Endothelial cell of umbilical vein (primary cell): ENCODE data around the gene CELSR1. TPM values are rescaled to one million over a fixed set of nuclear protein-coding genes. Genes with fewer than 3 reads are reported as not detected.

Experiments
- BruUV-seq: library from RNA; stranded (reverse); fragments of 400-500 nt; replicated peaks from 2 replicates; lab custom pipeline; 2021; lab: Mats Ljungman, UMichigan
- CTCF ChIA-PET: fragments of 300-600, 350-600 bp; sonication (Branson Sonifier 250); formaldehyde crosslinking; loops from one replicate; lab custom pipeline; 2021; ENCODE audit warnings: antibody characterized with exemption, inconsistent platforms; lab: Charles Lee
- POLR2A ChIA-PET: fragments of 300-600, 350-600 bp; sonication (Branson Sonifier 250); formaldehyde crosslinking; loops from one replicate; lab custom pipeline; 2021; ENCODE audit warnings: antibody characterized with exemption, inconsistent platforms; lab: Charles Lee
- DNase-seq: peaks from one replicate; pipeline ENCODE4 v3.0.0-alpha.2; 2011; ENCODE audit warnings: low read depth, low spot score
- FAIRE-seq: peaks from 2 replicates; lab custom pipeline; 2011; peaks lifted over from hg19 to GRCh38; lab: Jason Lieb, UNC
- H2AFZ ChIP-seq: 2 replicates; pipeline ENCODE4 v1.6.0; 2012; ENCODE audit warnings: low read depth, low read length, control low read depth, inconsistent platforms
- H3K27ac ChIP-seq: 2 replicates; pipeline ENCODE4 v1.5.1; 2011; ENCODE audit warnings: low read depth, mild to moderate bottlenecking, control low read depth, low read length, moderate library complexity; ENCODE audit not compliant: insufficient read depth
- H3K27me3 ChIP-seq, 2 experiments: 2 replicates each; pipeline versions ENCODE4 v1.6.0 to v1.6.1; 2011; ENCODE audit warnings: low read length in 2 of 2, mixed read lengths in 1 of 2; ENCODE audit not compliant: control insufficient read depth in 2 of 2, insufficient read depth in 2 of 2
- H3K36me3 ChIP-seq, 2 experiments: 2 replicates in 1 of 2; 3 replicates in 1 of 2; pipeline ENCODE4 v1.5.1; 2011; ENCODE audit warnings: low read length in 2 of 2, mild to moderate bottlenecking in 1 of 2, moderate library complexity in 1 of 2; ENCODE audit not compliant: control insufficient read depth in 2 of 2, insufficient read depth in 2 of 2; ENCODE audit errors: extremely low read depth in 1 of 2
- H3K4me1 ChIP-seq: 3 replicates; pipeline ENCODE4 v1.5.1; 2011; ENCODE audit warnings: mild to moderate bottlenecking, low read length; ENCODE audit not compliant: control insufficient read depth, insufficient read depth; ENCODE audit errors: extremely low read depth
- H3K4me2 ChIP-seq: 2 replicates; pipeline ENCODE4 v1.6.1; 2011; ENCODE audit warnings: low read length, control low read depth, mixed read lengths; ENCODE audit not compliant: insufficient read depth
- H3K4me3 ChIP-seq, 3 experiments: fragments of 200-600 bp in 1 of 3; sonication (generic), shearing (Covaris generic) in 1 of 3; replicated peaks in 1 of 3; 2 replicates each; pipeline ENCODE4 v1.5.1; 2011 to 2016; ENCODE audit warnings: control low read depth in 3 of 3, low read length in 3 of 3, mild to moderate bottlenecking in 2 of 3, inconsistent platforms in 1 of 3, low read depth in 1 of 3, moderate library complexity in 1 of 3; ENCODE audit not compliant: insufficient read depth in 1 of 3
- H3K79me2 ChIP-seq: 2 replicates; pipeline ENCODE4 v1.6.0; 2012; ENCODE audit warnings: low read length, inconsistent platforms; ENCODE audit not compliant: control insufficient read depth, insufficient read depth
- H3K9ac ChIP-seq: replicated peaks from 2 replicates; pipeline ENCODE3; 2011; ENCODE audit warnings: low read length, control low read depth; ENCODE audit not compliant: insufficient read depth; ENCODE audit errors: extremely low read depth
- H3K9me1 ChIP-seq: replicated peaks from 3 replicates; pipeline ENCODE4 v1.6.0; 2011; ENCODE audit warnings: mild to moderate bottlenecking, low read length; ENCODE audit not compliant: control insufficient read depth, insufficient read depth; ENCODE audit errors: extremely low read depth
- H3K9me3 ChIP-seq: replicated peaks from 2 replicates; pipeline ENCODE4 v1.5.1; 2012; ENCODE audit warnings: low read length, inconsistent platforms; ENCODE audit not compliant: control insufficient read depth, insufficient read depth
- H4K20me1 ChIP-seq: replicated peaks from 2 replicates; pipeline ENCODE3; 2011; ENCODE audit warnings: mild to moderate bottlenecking, low read length; ENCODE audit not compliant: control insufficient read depth, insufficient read depth; ENCODE audit errors: extremely low read depth
- EZH2 ChIP-seq: IDR thresholded peaks from 2 replicates; pipeline ENCODE4 v1.6.1; 2012; ENCODE audit warnings: borderline replicate concordance, low read depth, mild to moderate bottlenecking, moderate library complexity, low read length, inconsistent platforms; ENCODE audit not compliant: severe bottlenecking
- FOS ChIP-seq: IDR thresholded peaks from 2 replicates; pipeline ENCODE4 v1.6.1; 2011; ENCODE audit warnings: mild to moderate bottlenecking, low read length, moderate library complexity, borderline replicate concordance; ENCODE audit not compliant: insufficient read depth
- GATA2 ChIP-seq: IDR thresholded peaks from 2 replicates; pipeline ENCODE4 v1.7.0; 2011; ENCODE audit warnings: low read depth, mild to moderate bottlenecking, moderate library complexity, mixed read lengths, low read length; ENCODE audit not compliant: insufficient read length, insufficient read depth
- JUN ChIP-seq: IDR thresholded peaks from 2 replicates; pipeline ENCODE4 v1.6.1; 2011; ENCODE audit warnings: borderline replicate concordance, low read depth; ENCODE audit not compliant: insufficient read length, insufficient read depth
- MYC ChIP-seq: IDR thresholded peaks from one replicate; pipeline ENCODE4 v1.6.1; 2011; ENCODE audit warnings: mild to moderate bottlenecking, low read depth, low read length
- POLR2A ChIP-seq: IDR thresholded peaks from 2 replicates; pipeline ENCODE4 v1.6.1; 2012; ENCODE audit warnings: low read depth, mild to moderate bottlenecking, control low read depth, low read length
- POLR2AphosphoS5 ChIP-seq: IDR thresholded peaks from 2 replicates; pipeline ENCODE4 v1.6.1; 2012; ENCODE audit warnings: low read depth, mild to moderate bottlenecking, control low read depth, low read length, moderate library complexity; ENCODE audit not compliant: insufficient read depth
- dilution Hi-C: fragments of 300-500 bp; cut with MboI; formaldehyde crosslinking; loops from one replicate; pipeline ENCODE4 v1.15.0; 2019; ENCODE audit warnings: low sequenced_read_pairs; ENCODE audit not compliant: extremely low pct_ligation_motif_present
- intact Hi-C: fragments of 100-400 bp; cut with micrococcal nuclease; formaldehyde crosslinking; loops from one replicate; pipeline ENCODE4 v1.10.0; 2022
- polyA plus RNA-seq, 4 experiments: library from polyadenylated mRNA; depleted of rRNA in 3 of 4; stranded (reverse) in 3 of 4; unstranded in 1 of 4; fragments of >200 nt; gene quantifications; 2 replicates each; pipeline versions ENCODE4 v1.2.1 to v1.2.3, GENCODE V29; 2011 to 2012; ENCODE audit warnings: missing spikeins in 1 of 4
- total RNA-seq: library from RNA; stranded (reverse); gene quantifications from 2 replicates; pipeline ENCODE4 v1.2.3, GENCODE V29; 2021
- TF ChIP-seq, protein P1 (sequence below), 2 donors: IDR thresholded peaks; 1 replicate in 1 of 2; 2 replicates in 1 of 2; pipeline ENCODE4 v1.5.1; 2011; ENCODE audit warnings: low read length in 2 of 2, mild to moderate bottlenecking in 2 of 2, moderate library complexity in 2 of 2, control low read depth in 1 of 2, inconsistent platforms in 1 of 2, low read depth in 1 of 2; ENCODE audit not compliant: insufficient read depth in 1 of 2; ENCODE audit errors: extremely low read depth in 1 of 2

Gene CELSR1
- total and polyA plus RNA-seq, 2 donors (not counting 3 experiments of a cell fraction or from before 2014, with no cell fraction given) = 3.7 to 5.4 TPM

DNA sequence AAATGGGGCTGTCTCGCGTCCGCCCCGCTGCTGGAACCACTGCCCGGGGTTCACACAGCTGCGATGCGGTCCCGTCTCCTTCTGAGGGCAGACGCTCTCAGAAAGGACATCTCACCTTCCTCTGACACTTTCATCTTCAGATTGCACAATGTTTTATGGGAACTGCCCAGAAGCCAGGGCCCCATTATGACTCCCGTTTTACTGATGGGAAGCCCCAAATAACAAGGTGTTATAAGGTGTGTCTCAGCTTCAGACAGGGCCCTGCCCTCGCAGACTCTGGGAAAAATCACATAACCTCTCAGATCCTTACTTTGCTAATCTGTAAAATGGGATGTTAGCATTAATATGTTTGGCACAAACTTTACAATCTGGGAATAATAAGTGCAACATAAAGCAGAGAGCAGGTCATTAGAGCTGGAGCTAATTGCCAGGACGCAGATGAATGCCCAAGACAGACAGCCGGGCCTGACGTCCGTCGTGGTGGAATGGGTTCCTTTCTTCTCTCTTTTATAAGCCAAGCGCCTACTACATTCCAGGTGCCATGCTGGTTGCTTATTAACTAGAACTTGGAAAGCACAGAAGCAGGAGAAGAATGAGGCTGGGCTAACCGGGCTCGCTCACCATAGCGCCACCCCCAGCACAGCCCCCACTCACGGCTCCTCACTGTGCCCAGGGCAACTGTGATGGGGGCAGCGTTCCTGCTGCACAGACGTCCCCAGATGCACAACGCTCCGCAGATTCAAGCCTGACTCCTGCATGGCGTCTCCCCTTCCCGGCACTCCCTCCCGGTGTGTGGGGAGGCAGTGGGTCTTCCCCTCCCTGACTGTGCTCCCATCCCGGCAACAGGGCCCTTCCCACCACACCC lies 158.1 kb downstream of the CELSR1 start:
- Histone ChIP-seq H3K9me1 (no peaks in the 10 kb centered on the region), H3K36me3 (no peaks in the 10 kb centered on the region), H3K27me3 (no peaks in the 10 kb centered on the region), H3K4me2 (no peak overlapping the region), H3K4me3 (no peak overlapping the region), H3K79me2 (no peaks in the 10 kb centered on the region), H2AFZ (no peak overlapping the region), H3K27ac (no peak overlapping the region), H3K9me3 (no peaks in the 10 kb centered on the region), H3K9ac (no peak overlapping the region), H4K20me1 (no peaks in the 10 kb centered on the region), H3K4me1 (peaks cover under 1% of the 10 kb centered on the region)
- dilution Hi-C loops = no loop called here
- ChIA-PET POLR2A (no interaction called here), CTCF (interaction anchor here (2.0 kb wide), 1 partner anchor 12 kb away, joined by 10 read pairs; no protein-coding TSS in a partner anchor)
- DNase-seq = no peak
- no peak for FAIRE-seq
- BruUV-seq = no TSS peak
- no peak for TF ChIP-seq POLR2AphosphoS5
- TF ChIP-seq, protein P1, sequence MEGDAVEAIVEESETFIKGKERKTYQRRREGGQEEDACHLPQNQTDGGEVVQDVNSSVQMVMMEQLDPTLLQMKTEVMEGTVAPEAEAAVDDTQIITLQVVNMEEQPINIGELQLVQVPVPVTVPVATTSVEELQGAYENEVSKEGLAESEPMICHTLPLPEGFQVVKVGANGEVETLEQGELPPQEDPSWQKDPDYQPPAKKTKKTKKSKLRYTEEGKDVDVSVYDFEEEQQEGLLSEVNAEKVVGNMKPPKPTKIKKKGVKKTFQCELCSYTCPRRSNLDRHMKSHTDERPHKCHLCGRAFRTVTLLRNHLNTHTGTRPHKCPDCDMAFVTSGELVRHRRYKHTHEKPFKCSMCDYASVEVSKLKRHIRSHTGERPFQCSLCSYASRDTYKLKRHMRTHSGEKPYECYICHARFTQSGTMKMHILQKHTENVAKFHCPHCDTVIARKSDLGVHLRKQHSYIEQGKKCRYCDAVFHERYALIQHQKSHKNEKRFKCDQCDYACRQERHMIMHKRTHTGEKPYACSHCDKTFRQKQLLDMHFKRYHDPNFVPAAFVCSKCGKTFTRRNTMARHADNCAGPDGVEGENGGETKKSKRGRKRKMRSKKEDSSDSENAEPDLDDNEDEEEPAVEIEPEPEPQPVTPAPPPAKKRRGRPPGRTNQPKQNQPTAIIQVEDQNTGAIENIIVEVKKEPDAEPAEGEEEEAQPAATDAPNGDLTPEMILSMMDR (IDR thresholded peaks at IDR 0.05; ENCODE audit: extremely low read depth in 1 of 2, insufficient read depth in 1 of 2, low read depth in 1 of 2, low read length in 2 of 2) = no peak
- intact Hi-C loops = no loop called here

DNA sequence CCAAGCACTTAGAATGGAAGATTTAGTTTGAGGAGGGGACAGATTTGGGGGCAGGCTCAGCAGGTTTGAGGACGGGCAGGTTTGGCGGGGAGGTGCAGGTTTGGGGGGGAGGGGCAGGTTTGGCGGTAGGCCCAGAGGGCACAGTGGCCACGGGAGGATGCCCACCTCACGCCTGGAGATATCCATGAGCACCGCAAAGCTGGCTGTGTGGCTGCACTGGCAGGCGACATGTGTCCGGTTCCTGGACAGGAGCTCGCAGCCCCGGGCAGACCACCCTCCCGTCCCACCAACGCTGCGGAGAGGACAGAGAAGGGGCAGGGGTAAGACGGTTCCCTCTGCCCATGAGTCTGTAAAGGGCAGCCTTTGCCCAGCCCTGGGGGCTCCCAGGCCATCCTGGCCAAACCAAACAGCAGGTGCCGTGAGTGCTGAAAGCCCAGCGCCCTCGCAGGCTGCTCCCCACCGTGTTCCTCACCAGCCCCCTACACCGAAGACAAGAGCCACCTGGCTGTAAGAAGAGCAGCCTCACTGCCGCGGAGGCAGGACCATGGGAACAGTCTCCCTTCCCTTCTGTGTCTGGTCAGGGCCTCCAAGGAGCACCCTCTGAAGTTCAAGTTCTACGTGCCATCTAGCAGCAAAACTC lies 158.9 kb downstream of the CELSR1 start:
- no peak for DNase-seq
- Histone ChIP-seq H3K9me1 (no peaks in the 10 kb centered on the region), H3K79me2 (no peaks in the 10 kb centered on the region), H2AFZ (no peak overlapping the region), H3K4me1 (peaks cover 6% of the 10 kb centered on the region), H3K9ac (no peak overlapping the region), H3K36me3 (no peaks in the 10 kb centered on the region), H3K9me3 (no peaks in the 10 kb centered on the region), H3K27ac (no peak overlapping the region), H3K4me3 (no peak overlapping the region), H3K27me3 (no peaks in the 10 kb centered on the region), H4K20me1 (no peaks in the 10 kb centered on the region), H3K4me2 (no peak overlapping the region)
- TF ChIP-seq GATA2 (no peak), EZH2 (no peak), JUN (no peak), POLR2AphosphoS5 (no peak), MYC (no peak), FOS (no peak), POLR2A (no peak)
- TF ChIP-seq, protein P1 (IDR thresholded peaks at IDR 0.05; ENCODE audit: extremely low read depth in 1 of 2, insufficient read depth in 1 of 2, low read depth in 1 of 2, low read length in 2 of 2) = no peak
- no TSS peak for BruUV-seq
- intact Hi-C loops (no loop called here), dilution Hi-C loops (no loop called here)
- no peak for FAIRE-seq
- CTCF ChIA-PET = interaction anchor here (2.0 kb wide), 1 partner anchor 11 kb away, joined by 10 read pairs; no protein-coding TSS in a partner anchor
- POLR2A ChIA-PET = no interaction called here
